Measurements from ENCODE around the gene ABI1.
"Not testable (repeated sequence)": the region's sequence is repeated elsewhere in the genome, so short reads cannot be mapped to it uniquely, and the experiment has no call there.

The ABI1 gene

DNA sequence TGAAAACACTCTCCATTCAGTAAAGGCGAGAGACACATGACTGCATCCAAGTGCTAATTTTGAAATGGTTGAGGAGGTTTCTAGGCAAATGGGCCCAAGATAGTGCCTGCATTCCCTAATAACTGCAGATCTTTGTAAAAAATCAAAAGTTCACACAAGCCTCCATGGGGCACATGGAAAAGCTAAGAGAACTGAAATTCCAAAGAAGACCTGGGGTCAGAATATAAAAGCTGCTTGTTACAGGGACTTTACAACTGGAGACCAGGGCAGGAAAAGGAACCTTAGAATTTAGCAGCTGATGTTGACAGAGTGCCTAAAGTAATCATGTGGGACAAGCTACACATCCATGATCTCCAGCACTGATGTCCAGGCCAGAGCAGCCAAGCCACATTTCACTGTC lies 10.0 kb upstream of the ABI1 start:
- H3K4me3 ChIP-seq (ENCODE audit: insufficient read depth, low read depth, low read length) = no peak overlapping the region
- no peaks in the 10 kb centered on the region for H3K9me3 ChIP-seq (ENCODE audit: control insufficient read depth, low read length)
- 80 to 92% methylated on average over 1 of the region's 1 CpG for WGBS, 2 experiments
- no peaks in the 10 kb centered on the region for H3K4me1 ChIP-seq (ENCODE audit: control insufficient read depth, insufficient read depth, low read length)
- H3K27ac ChIP-seq (ENCODE audit: insufficient read depth, low read depth, low read length, poor library complexity, severe bottlenecking) = no peak overlapping the region
- no peaks in the 10 kb centered on the region for H3K36me3 ChIP-seq (ENCODE audit: control insufficient read depth, insufficient read depth, low read length)
- H3K27me3 ChIP-seq (ENCODE audit: control insufficient read depth, insufficient read depth, low read length, poor library complexity, severe bottlenecking) = no peaks in the 10 kb centered on the region

DNA sequence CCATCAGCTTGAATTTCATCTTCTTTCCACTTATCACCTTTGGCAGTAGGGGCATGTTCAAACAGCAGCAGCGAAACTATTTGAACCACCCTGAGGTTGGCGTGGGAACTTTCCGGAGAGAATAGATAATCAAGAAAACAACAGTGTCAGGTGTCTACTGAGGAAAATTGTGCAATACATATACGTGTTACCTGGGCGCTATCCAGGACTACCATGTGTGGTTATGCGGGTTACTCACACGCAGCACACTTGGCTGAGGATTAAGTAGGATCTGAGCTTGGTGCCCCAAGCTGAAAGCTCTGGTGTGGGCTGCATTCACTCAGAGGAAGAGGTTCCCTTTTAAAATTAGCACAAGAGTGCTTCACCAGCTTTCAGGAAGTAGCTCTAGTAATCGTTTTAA lies 8.8 kb upstream of the ABI1 start:
- Histone ChIP-seq H3K9me3 (ENCODE audit: control insufficient read depth, low read length) (no peaks in the 10 kb centered on the region), H3K27ac (ENCODE audit: insufficient read depth, low read depth, low read length, poor library complexity, severe bottlenecking) (no peak overlapping the region), H3K4me3 (ENCODE audit: insufficient read depth, low read depth, low read length) (no peak overlapping the region), H3K4me1 (ENCODE audit: control insufficient read depth, insufficient read depth, low read length) (no peaks in the 10 kb centered on the region), H3K36me3 (ENCODE audit: control insufficient read depth, insufficient read depth, low read length) (no peaks in the 10 kb centered on the region), H3K27me3 (ENCODE audit: control insufficient read depth, insufficient read depth, low read length, poor library complexity, severe bottlenecking) (no peaks in the 10 kb centered on the region)
- WGBS, 2 experiments = 93 to 95% methylated on average over 7 to 8 of the region's 8 CpGs

DNA sequence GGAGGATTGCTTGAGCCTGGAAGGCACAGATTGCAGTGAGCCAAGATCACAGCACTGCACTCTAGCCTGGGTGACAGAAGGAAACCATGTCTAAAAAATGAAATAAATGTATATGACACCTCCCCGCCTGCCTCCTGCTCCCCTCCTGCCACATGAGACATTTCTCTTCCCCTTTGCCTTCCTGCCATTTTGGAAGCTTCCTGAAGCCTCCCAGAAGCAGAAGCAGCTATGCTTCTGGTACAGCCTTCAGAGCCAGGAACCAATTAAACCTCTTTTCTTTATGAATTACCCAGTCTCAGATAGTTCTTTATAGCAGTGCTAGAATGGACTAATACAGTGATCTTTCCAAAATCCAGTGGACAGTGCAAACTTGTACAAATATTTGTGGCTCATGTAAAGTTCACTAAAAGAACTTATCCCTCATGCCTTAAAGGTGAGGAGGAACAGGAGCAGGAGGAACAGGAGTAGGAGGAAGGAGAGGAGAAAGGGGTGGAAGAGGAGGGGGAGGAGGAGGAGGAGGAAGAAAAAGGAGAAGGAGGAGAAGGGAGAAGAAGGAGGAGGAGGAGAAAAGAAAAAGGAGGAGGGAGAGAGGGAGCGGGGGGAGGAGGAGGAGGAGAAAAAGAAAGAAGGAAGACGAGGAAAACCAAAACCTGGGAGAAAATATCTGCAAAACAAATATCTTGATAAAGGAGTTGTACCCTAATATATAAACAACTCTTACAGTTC lies 2.8 kb upstream of the ABI1 start:
- Histone ChIP-seq H3K27ac (ENCODE audit: insufficient read depth, low read depth, low read length, poor library complexity, severe bottlenecking) (no peak overlapping the region), H3K4me3 (ENCODE audit: insufficient read depth, low read depth, low read length) (no peak overlapping the region), H3K36me3 (ENCODE audit: control insufficient read depth, insufficient read depth, low read length) (no peaks in the 10 kb centered on the region), H3K27me3 (ENCODE audit: control insufficient read depth, insufficient read depth, low read length, poor library complexity, severe bottlenecking) (no peaks in the 10 kb centered on the region), H3K4me1 (ENCODE audit: control insufficient read depth, insufficient read depth, low read length) (peaks cover 6% of the 10 kb centered on the region), H3K9me3 (ENCODE audit: control insufficient read depth, low read length) (no peaks in the 10 kb centered on the region)
- WGBS, 2 experiments = 94 to 96% methylated on average over 2 of the region's 3 CpGs

DNA sequence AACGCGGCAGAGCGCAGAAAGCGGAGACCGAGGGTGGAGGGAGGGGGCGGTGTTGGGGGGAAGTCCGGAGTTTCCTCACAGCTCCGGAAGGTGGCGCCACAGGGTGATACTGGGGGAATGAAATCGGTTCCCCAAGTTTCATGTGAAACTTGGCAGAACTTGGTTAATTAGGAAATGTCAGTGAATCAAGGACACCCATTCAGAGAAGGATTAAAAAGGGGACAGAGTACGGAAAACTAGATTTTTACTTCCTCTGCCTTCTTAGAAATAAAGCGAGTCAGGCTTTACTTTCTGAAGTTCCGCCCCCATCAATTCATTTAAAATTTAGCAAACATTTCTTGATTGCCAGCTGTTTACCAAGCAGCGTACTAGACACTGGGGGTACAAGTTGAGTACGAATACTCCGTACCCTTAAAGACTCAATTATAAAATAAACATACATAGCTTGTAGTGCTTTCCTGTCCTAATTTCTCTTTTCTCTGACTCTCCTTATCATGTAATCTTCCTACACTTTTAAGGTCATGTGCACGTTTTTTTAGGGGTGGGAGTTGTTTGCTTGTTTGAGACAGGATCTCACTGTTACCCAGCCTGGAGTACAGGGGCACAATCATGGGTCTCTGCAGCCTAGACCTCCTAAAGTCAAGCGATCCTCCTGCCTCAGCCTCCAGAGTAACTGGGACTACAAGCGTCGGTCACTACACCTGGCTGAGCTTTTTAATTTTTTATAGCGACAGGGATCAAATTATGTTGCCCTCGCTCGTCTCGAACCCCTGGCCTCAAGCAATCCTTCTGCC lies 644 bp upstream of the ABI1 start:
- 48% methylated on average over 24 of the region's 24 CpGs for WGBS, 2 experiments
- H3K9me3 ChIP-seq (ENCODE audit: control insufficient read depth, low read length) = no peaks in the 10 kb centered on the region
- H3K27ac ChIP-seq (ENCODE audit: insufficient read depth, low read depth, low read length, poor library complexity, severe bottlenecking) = no peak overlapping the region
- H3K27me3 ChIP-seq (ENCODE audit: control insufficient read depth, insufficient read depth, low read length, poor library complexity, severe bottlenecking) = no peaks in the 10 kb centered on the region
- no peaks in the 10 kb centered on the region for H3K36me3 ChIP-seq (ENCODE audit: control insufficient read depth, insufficient read depth, low read length)
- H3K4me1 ChIP-seq (ENCODE audit: control insufficient read depth, insufficient read depth, low read length) = peaks cover 7% of the 10 kb centered on the region
- no peak overlapping the region for H3K4me3 ChIP-seq (ENCODE audit: insufficient read depth, low read depth, low read length)

DNA sequence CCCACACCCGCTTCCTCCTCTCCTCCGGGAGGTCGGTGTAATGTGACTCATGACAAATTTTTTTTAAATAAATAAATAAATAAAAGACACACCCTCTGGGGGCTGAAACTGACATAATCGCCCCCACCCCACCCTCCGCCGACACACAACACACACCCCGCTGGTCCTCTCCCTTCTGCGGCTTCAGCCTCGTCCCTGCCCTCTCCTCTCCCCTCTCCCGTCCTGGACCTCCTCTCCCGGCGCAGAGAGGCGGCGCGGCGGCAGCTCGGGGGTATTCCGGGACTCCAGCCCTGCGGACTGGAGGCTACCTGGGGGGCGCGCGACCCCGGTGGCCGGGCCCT lies 686 bp downstream of the ABI1 start:
- H3K9me3 ChIP-seq (ENCODE audit: control insufficient read depth, low read length) = no peaks in the 10 kb centered on the region
- peak overlapping the region; percentile 83 for H3K27ac ChIP-seq (ENCODE audit: insufficient read depth, low read depth, low read length, poor library complexity, severe bottlenecking)

DNA sequence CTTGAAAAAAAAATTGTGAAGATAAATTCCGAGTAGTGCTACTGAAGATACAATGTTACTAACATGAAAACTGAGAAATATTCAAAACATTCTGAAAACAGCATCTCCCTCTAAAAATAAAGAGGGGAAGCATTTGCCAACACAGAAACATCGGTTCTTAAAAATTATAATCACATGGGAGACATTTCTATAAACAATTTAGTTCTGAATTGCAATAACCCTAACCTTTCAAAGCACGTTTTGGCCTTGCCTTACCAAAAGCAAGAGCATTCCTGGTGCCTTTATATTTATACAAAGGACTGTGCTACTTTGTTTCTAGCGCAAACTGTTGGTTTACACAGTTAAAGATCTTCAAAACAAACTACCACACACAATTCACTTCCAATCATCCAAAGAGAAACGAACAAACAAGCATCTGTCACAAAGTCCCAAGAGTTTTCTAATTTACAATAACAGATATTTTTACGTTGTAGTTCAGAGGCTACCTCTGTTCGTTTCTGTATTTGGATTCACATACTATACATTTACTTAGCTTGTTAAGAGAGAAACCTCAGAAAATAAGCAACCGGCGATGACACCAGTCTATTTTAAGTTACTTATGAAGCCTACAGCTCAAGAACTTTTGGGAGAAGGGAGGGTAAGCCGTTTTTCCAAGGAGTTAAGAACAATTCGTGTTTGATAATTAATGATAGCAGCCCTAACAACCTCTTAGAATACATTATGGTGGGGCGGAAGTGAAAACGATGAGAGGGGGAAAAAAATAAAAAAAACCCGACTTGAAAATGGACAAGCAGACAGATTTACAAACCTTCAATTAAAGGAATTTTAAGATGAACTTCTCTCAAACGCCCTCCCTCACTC lies 1.3 kb downstream of the ABI1 start:
- WGBS, 2 experiments = 8 to 10% methylated on average over 11 to 15 of the region's 15 CpGs

More for the DNA sequence above, 686 bp downstream of the ABI1 start:
- peaks cover 7% of the 10 kb centered on the region for H3K4me1 ChIP-seq (ENCODE audit: control insufficient read depth, insufficient read depth, low read length)
- H3K36me3 ChIP-seq (ENCODE audit: control insufficient read depth, insufficient read depth, low read length) = no peaks in the 10 kb centered on the region
- peak overlapping the region; percentile 68 for H3K4me3 ChIP-seq (ENCODE audit: insufficient read depth, low read depth, low read length)
- 0% methylated on average over 22 to 24 of the region's 24 CpGs for WGBS, 2 experiments
- no peaks in the 10 kb centered on the region for H3K27me3 ChIP-seq (ENCODE audit: control insufficient read depth, insufficient read depth, low read length, poor library complexity, severe bottlenecking)

DNA sequence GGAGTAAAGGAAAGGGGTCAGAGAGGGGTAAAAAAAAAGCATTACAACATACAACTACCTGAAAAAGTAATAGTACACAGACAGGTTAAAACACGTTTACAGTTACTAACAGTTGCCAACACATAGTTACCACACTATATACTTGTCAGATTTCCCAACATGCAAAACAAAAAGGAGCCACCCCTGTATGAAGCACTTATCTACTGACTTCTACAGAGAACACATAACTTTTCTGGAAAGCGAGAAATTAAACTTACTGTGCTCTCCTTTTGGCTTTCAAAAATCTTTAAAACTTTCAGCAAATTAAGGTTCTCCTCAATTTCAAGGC lies 2.1 kb downstream of the ABI1 start:
- H3K27ac ChIP-seq (ENCODE audit: insufficient read depth, low read depth, low read length, poor library complexity, severe bottlenecking) = no peak overlapping the region

More for the DNA sequence above, 1.3 kb downstream of the ABI1 start:
- Histone ChIP-seq H3K9me3 (ENCODE audit: control insufficient read depth, low read length) (no peaks in the 10 kb centered on the region), H3K4me3 (ENCODE audit: insufficient read depth, low read depth, low read length) (peak overlapping the region; percentile 68), H3K27me3 (ENCODE audit: control insufficient read depth, insufficient read depth, low read length, poor library complexity, severe bottlenecking) (no peaks in the 10 kb centered on the region), H3K4me1 (ENCODE audit: control insufficient read depth, insufficient read depth, low read length) (peaks cover 7% of the 10 kb centered on the region), H3K27ac (ENCODE audit: insufficient read depth, low read depth, low read length, poor library complexity, severe bottlenecking) (no peak overlapping the region), H3K36me3 (ENCODE audit: control insufficient read depth, insufficient read depth, low read length) (no peaks in the 10 kb centered on the region)

DNA sequence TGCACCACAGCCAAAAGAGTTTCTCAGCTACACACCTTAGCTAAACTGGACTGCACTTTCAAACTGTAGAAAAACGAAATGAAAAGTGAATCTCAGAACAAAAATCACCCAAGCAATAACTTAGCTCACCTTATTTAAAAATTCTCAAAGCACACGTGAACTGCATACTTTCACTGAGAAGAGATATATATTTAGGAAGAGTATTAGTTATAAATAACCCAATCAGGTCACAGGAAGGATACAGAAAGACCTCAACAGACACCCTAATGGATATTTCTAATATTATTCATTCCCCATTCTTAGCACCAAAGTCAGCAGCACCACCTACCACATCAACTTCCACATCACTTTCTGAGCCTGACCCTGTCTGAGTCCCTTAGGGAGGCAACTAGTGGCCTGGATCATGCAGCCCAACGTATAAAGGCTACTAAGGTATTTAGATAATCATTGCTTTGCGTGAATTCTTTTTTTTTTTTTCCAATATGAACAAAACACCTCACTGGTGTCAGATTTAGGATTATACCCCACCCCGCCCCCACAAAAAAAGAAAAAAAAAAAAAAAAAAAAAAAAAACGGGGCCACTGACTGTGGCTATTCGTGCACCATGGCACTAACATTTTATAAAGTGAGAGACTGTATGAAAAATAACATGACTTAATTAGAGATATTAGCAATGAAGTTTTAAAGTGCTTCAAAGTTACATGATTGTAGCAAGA lies 2.6 kb downstream of the ABI1 start:
- peaks cover 7% of the 10 kb centered on the region for H3K4me1 ChIP-seq (ENCODE audit: control insufficient read depth, insufficient read depth, low read length)
- H3K27ac ChIP-seq (ENCODE audit: insufficient read depth, low read depth, low read length, poor library complexity, severe bottlenecking) = no peak overlapping the region

More for the DNA sequence above, 2.1 kb downstream of the ABI1 start:
- H3K4me1 ChIP-seq (ENCODE audit: control insufficient read depth, insufficient read depth, low read length) = peaks cover 7% of the 10 kb centered on the region
- H3K36me3 ChIP-seq (ENCODE audit: control insufficient read depth, insufficient read depth, low read length) = no peaks in the 10 kb centered on the region
- no peaks in the 10 kb centered on the region for H3K9me3 ChIP-seq (ENCODE audit: control insufficient read depth, low read length)
- no peaks in the 10 kb centered on the region for H3K27me3 ChIP-seq (ENCODE audit: control insufficient read depth, insufficient read depth, low read length, poor library complexity, severe bottlenecking)
- H3K4me3 ChIP-seq (ENCODE audit: insufficient read depth, low read depth, low read length) = peak overlapping the region; percentile 68
- 77 to 78% methylated on average over 2 of the region's 2 CpGs for WGBS, 2 experiments

DNA sequence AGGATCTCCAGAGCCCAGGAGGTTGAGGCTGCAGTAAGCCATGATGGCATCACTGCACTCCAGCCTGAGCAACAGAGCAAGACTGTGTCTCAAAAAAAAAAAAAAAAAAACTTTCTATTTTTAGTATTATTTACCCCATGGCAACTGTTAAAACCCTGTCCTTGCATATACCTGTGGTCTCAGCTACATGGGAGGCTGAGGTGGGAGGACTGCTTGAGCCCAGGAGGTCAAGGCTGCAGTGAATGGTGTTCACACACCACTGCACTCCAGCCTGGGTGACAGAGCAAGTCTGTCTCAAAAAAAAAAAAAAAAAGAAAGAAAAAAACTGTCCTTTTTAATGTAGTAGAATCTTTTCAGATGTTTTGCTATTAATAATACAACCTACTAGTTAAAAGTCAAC lies 3.2 kb downstream of the ABI1 start:
- H3K27me3 ChIP-seq (ENCODE audit: control insufficient read depth, insufficient read depth, low read length, poor library complexity, severe bottlenecking); H3K27ac ChIP-seq (ENCODE audit: insufficient read depth, low read depth, low read length, poor library complexity, severe bottlenecking); H3K9me3 ChIP-seq (ENCODE audit: control insufficient read depth, low read length); H3K4me1 ChIP-seq (ENCODE audit: control insufficient read depth, insufficient read depth, low read length); H3K36me3 ChIP-seq (ENCODE audit: control insufficient read depth, insufficient read depth, low read length); H3K4me3 ChIP-seq (ENCODE audit: insufficient read depth, low read depth, low read length): not testable (repeated sequence)

More for the DNA sequence above, 2.6 kb downstream of the ABI1 start:
- WGBS, 2 experiments = 71 to 72% methylated on average over 3 to 4 of the region's 7 CpGs
- H3K4me3 ChIP-seq (ENCODE audit: insufficient read depth, low read depth, low read length) = no peak overlapping the region
- no peaks in the 10 kb centered on the region for H3K27me3 ChIP-seq (ENCODE audit: control insufficient read depth, insufficient read depth, low read length, poor library complexity, severe bottlenecking)
- no peaks in the 10 kb centered on the region for H3K36me3 ChIP-seq (ENCODE audit: control insufficient read depth, insufficient read depth, low read length)
- no peaks in the 10 kb centered on the region for H3K9me3 ChIP-seq (ENCODE audit: control insufficient read depth, low read length)
